H1 (cell line): ENCODE results near the gene ETS1. TPM values are rescaled to one million over a fixed set of nuclear protein-coding genes. Genes with fewer than 3 reads are reported as not detected.

Source experiments
- EGR1 ChIP-seq: IDR thresholded peaks from 2 replicates; pipeline ENCODE4 v1.6.1; 2011; ENCODE audit warnings: low read depth, low read length, borderline replicate concordance
- GABPA ChIP-seq: IDR thresholded peaks from 2 replicates; pipeline ENCODE4 v1.6.1; 2011; ENCODE audit warnings: mild to moderate bottlenecking, low read length, moderate library complexity, borderline replicate concordance; ENCODE audit not compliant: insufficient read depth
- JUND ChIP-seq: IDR thresholded peaks from 2 replicates; pipeline ENCODE4 v1.6.1; 2011; ENCODE audit warnings: mild to moderate bottlenecking, improper control_type of control experiment, low read length
- NRF1 ChIP-seq: IDR thresholded peaks from 2 replicates; pipeline ENCODE4 v1.6.1; 2011; ENCODE audit warnings: mild to moderate bottlenecking, low read depth, low read length, improper control_type of control experiment
- POLR2A ChIP-seq, 2 experiments: IDR thresholded peaks; 1 replicate in 1 of 2; 2 replicates in 1 of 2; pipeline ENCODE4 v1.6.1; 2011; ENCODE audit warnings: low read depth in 2 of 2, low read length in 2 of 2, mild to moderate bottlenecking in 2 of 2; ENCODE audit errors: control extremely low read depth in 1 of 2
- RXRA ChIP-seq: IDR thresholded peaks from 2 replicates; pipeline ENCODE4 v1.6.1; 2011; ENCODE audit warnings: low read depth, mild to moderate bottlenecking, low read length, moderate library complexity; ENCODE audit not compliant: insufficient read depth
- SIN3A ChIP-seq, 2 experiments: IDR thresholded peaks in 1 of 2; conservative IDR thresholded peaks in 1 of 2; 2 replicates each; pipeline ENCODE4 v1.6.1; 2011 to 2012; ENCODE audit warnings: low read length in 2 of 2, improper control_type of control experiment in 1 of 2, low read depth in 1 of 2, mild to moderate bottlenecking in 1 of 2
- SIRT6 ChIP-seq: IDR thresholded peaks from one replicate; pipeline ENCODE4 v1.7.1; 2012; ENCODE audit warnings: low read length, inconsistent platforms
- SP4 ChIP-seq: IDR thresholded peaks from 2 replicates; pipeline ENCODE4 v1.6.1; 2012; ENCODE audit warnings: low read length, inconsistent platforms
- TBP ChIP-seq: IDR thresholded peaks from 2 replicates; pipeline ENCODE4 v1.6.1; 2011; ENCODE audit warnings: low read depth, low read length, improper control_type of control experiment
- polyA plus RNA-seq, 7 experiments: library from polyadenylated mRNA; depleted of rRNA in 3 of 7; stranded (reverse) in 5 of 7; unstranded in 2 of 7; fragments of >200 nt in 5 of 7; fragments of 200-250 nt in 2 of 7; gene quantifications; 1 replicate in 5 of 7; 2 replicates in 1 of 7; 4 replicates in 1 of 7; pipeline versions ENCODE4 v1.2.1 to v1.2.3, GENCODE V29; 2011 to 2013; ENCODE audit warnings: missing spikeins in 2 of 7, mixed read lengths in 2 of 7
- total RNA-seq: library from RNA; stranded (reverse); fragmentation: NEBNext Ultra II Directional; extraction: Animal tissue kit (Norgen Biotek cat#: 25700); gene quantifications from 2 replicates; pipeline ENCODE4 v1.2.1, GENCODE V29; 2021
- TF ChIP-seq, protein P1 (sequence below): fragments of 300-600 bp; sonication (generic); IDR thresholded peaks from 2 replicates; pipeline ENCODE4 v1.7.1; 2012; ENCODE audit warnings: low read length, moderate library complexity, mild to moderate bottlenecking, inconsistent platforms; ENCODE audit not compliant: insufficient replicate concordance
- TF ChIP-seq, protein P2 (sequence below): IDR thresholded peaks from 2 replicates; pipeline ENCODE4 v1.6.1; 2011; ENCODE audit warnings: low read length, improper control_type of control experiment

Gene ETS1
- total and polyA plus RNA-seq, 2 of the 8 experiments (the other 6 are each of a cell fraction or from before 2014, with no cell fraction given), result 10.0 to 35.3 TPM

DNA sequence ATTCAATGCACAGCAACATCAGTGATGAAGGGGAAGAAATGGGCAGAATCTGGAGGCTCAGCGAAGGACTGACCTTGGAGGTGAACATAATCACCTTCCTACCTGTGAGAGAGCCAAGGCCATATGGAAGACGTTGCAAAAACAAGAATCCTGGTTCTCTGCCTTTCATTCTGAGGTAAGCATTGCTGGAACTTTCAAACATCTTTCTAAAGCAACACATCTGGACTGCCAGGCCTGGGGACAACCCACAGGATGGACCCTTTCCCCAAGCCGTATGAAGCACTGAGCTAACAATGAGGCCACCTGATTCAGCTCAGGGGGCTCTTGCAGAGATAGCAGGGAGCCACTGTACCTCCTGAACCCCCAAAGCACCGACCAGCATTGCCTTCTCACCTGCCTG lies 70.5 kb downstream of the ETS1 start (continued):
- TF ChIP-seq, protein P1, sequence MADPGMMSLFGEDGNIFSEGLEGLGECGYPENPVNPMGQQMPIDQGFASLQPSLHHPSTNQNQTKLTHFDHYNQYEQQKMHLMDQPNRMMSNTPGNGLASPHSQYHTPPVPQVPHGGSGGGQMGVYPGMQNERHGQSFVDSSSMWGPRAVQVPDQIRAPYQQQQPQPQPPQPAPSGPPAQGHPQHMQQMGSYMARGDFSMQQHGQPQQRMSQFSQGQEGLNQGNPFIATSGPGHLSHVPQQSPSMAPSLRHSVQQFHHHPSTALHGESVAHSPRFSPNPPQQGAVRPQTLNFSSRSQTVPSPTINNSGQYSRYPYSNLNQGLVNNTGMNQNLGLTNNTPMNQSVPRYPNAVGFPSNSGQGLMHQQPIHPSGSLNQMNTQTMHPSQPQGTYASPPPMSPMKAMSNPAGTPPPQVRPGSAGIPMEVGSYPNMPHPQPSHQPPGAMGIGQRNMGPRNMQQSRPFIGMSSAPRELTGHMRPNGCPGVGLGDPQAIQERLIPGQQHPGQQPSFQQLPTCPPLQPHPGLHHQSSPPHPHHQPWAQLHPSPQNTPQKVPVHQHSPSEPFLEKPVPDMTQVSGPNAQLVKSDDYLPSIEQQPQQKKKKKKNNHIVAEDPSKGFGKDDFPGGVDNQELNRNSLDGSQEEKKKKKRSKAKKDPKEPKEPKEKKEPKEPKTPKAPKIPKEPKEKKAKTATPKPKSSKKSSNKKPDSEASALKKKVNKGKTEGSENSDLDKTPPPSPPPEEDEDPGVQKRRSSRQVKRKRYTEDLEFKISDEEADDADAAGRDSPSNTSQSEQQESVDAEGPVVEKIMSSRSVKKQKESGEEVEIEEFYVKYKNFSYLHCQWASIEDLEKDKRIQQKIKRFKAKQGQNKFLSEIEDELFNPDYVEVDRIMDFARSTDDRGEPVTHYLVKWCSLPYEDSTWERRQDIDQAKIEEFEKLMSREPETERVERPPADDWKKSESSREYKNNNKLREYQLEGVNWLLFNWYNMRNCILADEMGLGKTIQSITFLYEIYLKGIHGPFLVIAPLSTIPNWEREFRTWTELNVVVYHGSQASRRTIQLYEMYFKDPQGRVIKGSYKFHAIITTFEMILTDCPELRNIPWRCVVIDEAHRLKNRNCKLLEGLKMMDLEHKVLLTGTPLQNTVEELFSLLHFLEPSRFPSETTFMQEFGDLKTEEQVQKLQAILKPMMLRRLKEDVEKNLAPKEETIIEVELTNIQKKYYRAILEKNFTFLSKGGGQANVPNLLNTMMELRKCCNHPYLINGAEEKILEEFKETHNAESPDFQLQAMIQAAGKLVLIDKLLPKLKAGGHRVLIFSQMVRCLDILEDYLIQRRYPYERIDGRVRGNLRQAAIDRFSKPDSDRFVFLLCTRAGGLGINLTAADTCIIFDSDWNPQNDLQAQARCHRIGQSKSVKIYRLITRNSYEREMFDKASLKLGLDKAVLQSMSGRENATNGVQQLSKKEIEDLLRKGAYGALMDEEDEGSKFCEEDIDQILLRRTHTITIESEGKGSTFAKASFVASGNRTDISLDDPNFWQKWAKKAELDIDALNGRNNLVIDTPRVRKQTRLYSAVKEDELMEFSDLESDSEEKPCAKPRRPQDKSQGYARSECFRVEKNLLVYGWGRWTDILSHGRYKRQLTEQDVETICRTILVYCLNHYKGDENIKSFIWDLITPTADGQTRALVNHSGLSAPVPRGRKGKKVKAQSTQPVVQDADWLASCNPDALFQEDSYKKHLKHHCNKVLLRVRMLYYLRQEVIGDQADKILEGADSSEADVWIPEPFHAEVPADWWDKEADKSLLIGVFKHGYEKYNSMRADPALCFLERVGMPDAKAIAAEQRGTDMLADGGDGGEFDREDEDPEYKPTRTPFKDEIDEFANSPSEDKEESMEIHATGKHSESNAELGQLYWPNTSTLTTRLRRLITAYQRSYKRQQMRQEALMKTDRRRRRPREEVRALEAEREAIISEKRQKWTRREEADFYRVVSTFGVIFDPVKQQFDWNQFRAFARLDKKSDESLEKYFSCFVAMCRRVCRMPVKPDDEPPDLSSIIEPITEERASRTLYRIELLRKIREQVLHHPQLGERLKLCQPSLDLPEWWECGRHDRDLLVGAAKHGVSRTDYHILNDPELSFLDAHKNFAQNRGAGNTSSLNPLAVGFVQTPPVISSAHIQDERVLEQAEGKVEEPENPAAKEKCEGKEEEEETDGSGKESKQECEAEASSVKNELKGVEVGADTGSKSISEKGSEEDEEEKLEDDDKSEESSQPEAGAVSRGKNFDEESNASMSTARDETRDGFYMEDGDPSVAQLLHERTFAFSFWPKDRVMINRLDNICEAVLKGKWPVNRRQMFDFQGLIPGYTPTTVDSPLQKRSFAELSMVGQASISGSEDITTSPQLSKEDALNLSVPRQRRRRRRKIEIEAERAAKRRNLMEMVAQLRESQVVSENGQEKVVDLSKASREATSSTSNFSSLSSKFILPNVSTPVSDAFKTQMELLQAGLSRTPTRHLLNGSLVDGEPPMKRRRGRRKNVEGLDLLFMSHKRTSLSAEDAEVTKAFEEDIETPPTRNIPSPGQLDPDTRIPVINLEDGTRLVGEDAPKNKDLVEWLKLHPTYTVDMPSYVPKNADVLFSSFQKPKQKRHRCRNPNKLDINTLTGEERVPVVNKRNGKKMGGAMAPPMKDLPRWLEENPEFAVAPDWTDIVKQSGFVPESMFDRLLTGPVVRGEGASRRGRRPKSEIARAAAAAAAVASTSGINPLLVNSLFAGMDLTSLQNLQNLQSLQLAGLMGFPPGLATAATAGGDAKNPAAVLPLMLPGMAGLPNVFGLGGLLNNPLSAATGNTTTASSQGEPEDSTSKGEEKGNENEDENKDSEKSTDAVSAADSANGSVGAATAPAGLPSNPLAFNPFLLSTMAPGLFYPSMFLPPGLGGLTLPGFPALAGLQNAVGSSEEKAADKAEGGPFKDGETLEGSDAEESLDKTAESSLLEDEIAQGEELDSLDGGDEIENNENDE, result no peak
- TF ChIP-seq SP4, result no peak
- TF ChIP-seq, protein P2, sequence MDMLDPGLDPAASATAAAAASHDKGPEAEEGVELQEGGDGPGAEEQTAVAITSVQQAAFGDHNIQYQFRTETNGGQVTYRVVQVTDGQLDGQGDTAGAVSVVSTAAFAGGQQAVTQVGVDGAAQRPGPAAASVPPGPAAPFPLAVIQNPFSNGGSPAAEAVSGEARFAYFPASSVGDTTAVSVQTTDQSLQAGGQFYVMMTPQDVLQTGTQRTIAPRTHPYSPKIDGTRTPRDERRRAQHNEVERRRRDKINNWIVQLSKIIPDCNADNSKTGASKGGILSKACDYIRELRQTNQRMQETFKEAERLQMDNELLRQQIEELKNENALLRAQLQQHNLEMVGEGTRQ, result no peak
- TF ChIP-seq TBP, result no peak
- TF ChIP-seq SIRT6, result no peak
- TF ChIP-seq JUND, result no peak
- TF ChIP-seq SIN3A (conservative IDR thresholded peaks at IDR 0.05 in 1 of 2, IDR thresholded peaks at IDR 0.05 in 1 of 2; ENCODE audit: low read depth in 1 of 2, low read length in 2 of 2), result no peak
- TF ChIP-seq EGR1, result no peak
- TF ChIP-seq POLR2A (IDR thresholded peaks at IDR 0.05; ENCODE audit: control extremely low read depth in 1 of 2, low read depth in 2 of 2, low read length in 2 of 2), result no peak
- TF ChIP-seq NRF1, result no peak
- no peak for TF ChIP-seq GABPA
- no peak for TF ChIP-seq RXRA
